HG02759 (cell line): Measurements from ENCODE around the gene KCNK1.

Source experiments
- ATAC-seq: cut with Tn5 transposase; IDR thresholded peaks from one replicate; pipeline ENCODE4 v1.9.1; 2021; ENCODE audit warnings: mild to moderate bottlenecking, moderate library complexity; ENCODE audit not compliant: unreplicated experiment

Gene KCNK1

DNA sequence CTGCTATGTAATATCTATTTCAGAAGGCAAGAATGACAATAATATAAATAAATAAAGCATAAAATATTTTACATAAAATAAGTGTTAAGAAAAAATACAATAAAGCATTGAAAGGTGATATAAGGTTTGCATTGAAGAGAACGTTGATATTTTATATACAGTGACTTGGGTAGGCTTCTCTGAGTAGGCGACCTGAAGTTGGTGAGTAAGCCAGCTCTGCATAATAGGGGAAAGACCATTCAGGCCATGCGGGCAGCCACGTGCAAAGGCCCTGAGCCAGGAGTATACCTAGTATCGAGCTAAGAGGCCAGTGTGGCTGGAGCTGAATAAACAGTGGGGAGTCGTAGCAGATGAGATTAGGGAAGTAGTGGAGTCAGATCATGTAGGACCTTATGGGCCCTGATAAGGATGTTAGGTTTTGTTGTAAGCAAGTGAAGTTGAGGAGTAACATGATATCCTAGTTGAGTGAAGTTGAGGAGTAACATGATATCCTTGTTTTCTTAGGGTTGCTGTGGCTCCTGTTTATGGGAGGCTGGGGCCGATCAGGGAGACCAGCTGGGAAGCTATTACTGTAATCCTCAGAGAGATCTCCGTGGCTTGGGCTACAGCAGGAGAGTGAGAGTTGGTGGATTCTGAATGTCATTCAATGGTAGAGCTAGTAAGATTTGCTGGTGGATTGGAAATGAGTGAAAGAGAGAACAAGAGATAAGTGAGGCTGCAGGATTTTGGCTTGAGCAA, 22.0 kb downstream of the KCNK1 start:
- ATAC-seq: no peak

DNA sequence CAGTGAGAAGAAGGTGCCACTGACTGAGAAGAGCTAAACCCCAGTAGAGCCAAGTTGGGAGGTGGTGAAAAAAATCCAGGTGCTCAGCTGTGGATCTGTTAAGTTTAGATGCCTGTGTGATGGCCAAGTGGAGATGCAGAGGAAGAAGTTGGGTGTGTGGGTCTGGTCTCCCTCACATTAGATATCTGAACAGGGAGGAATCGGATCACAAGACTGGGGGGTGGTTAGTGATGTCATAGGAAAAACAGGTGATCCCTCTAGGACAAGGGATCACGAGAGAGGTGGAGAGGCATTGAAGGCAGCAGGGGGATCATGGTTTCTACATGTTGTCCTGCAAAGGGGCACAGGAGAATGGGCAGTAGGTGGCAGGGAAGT, 22.6 kb downstream of the KCNK1 start:
- no peak for ATAC-seq

- no peak for ATAC-seq
These were observed 24.6 kb downstream of the KCNK1 start for GRCh38 chr1:233638513-233638912.

DNA sequence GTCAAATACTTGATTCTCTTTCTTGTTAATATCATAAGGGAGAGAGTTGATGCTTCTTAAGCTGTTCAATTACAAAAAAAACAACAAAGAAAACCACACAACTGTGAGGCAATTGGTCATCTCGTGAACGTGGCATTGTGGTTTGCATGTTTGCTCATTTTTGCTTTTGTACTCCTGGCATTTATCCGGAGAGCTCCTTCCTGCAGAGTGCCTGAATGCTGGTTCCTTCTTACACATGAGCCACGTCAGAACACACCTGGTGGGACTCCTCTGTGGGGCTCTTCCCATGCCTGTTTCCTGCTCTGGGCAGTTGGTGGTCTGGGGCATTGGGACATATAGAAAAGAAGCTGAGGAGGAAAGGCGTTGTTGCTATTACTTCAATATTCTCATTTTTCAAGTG, 25.7 kb downstream of the KCNK1 start:
- no peak for ATAC-seq

DNA sequence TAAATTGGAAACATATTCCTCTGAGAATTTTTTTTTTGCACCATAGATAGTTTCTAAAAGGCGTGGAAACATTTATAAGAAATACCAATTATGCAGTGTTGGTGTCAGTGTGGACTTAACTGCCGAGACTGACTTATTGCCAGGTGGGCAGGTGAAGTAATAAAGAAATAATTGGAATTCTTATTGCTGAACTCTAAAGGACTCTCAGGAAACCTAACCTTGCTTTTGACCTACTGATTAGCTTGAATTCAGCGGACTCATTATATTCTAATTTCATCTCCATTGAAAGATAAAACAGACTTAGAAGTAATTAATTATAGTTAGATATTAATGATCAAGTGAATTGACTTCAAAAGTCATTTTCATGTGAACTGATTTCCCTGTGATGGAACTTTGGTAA, 26.3 kb downstream of the KCNK1 start:
- ATAC-seq: no peak

DNA sequence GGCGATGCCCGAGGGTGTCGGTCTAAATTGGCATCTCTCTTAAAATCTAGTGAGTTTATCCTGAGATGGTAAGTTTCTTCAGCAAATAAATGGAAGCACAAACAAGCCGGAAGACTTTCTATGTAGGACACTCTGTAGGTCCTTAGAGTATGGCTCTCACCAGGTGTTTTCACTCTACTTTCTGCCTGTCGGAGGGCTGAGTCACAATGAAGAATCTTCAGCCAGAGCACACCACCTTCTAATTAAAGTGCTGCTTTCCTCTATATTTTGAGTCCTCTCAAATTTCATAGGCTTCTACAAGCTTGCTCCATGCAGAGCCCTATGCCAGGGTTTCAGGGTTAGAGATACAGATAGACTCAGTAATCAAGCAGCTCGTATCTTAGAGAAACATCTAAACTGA, 27.1 kb downstream of the KCNK1 start:
- ATAC-seq: no peak

- no peak for ATAC-seq
These were observed 33.2 kb downstream of the KCNK1 start for GRCh38 chr1:233647073-233647472.

DNA sequence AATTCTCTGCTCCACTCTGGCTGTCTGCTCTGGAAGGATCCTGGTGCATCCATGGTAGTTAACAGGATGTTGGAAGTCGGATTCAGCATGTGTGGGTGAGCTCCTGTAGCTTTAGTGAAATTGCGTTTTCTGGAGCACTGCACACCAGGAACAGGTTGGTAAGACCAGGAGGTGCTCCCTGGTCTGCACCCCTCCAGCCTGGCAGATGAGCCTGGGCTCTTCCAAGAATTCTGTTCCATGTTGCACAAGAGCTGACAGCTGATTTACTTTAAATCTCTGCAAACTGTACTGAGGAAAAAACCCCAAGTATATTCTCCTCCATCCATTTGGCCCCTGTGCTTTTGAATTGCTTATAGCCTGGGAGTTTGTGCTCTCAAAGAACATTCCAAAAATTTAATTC, 33.7 kb downstream of the KCNK1 start:
- no peak for ATAC-seq

- ATAC-seq: no peak
These were observed 37.2 kb downstream of the KCNK1 start for GRCh38 chr1:233651061-233651460.

DNA sequence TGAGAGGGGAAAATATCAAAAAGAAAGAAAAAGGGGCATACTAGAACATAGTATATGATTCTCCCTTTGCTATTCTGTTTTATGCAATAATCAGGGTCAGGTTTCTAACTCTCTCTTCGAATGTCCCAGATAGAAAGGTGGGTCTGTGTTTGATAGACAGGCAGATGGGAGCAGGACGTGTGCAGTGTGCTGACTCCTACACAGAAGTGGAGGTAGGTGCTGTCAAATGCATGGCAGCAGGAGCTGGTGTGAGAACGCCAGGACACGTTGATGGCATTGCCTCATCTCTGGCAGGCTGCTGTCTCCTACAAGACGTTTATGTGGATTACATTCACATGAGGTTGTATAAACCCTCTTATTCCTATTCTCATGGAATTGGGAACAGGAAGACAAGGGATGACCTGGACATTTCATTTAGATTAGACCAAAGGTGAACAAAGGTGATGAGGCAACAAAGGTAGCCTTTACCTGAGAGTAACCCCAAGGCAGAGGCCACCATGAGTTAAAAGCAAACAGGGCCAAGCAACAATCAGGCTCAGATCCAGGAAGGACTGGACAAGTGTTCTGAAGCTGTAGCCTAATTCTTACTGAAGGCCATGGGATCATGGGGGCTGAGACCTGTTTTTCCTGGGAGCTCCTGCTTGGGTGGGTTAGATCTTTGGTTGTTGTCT, 37.8 kb downstream of the KCNK1 start:
- ATAC-seq: no peak

DNA sequence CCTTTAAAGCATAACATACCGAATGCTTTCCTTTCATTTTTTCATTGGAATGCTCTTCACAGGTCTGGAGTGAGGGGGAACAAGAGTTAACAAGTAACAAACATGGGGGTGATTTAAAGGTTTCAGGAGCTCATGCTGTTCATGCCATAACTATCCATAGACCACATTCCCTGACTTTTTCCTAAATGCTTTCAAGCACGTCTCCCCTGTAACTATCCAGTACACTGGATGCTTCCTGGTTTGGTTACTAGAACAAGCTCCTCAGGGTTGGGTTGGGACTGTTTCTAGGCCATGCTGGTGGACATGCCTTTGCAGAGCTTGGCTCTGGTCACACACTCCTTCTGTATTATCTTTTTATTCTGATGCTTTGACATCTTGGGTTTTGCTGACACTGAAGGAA, 38.6 kb downstream of the KCNK1 start:
- no peak for ATAC-seq

DNA sequence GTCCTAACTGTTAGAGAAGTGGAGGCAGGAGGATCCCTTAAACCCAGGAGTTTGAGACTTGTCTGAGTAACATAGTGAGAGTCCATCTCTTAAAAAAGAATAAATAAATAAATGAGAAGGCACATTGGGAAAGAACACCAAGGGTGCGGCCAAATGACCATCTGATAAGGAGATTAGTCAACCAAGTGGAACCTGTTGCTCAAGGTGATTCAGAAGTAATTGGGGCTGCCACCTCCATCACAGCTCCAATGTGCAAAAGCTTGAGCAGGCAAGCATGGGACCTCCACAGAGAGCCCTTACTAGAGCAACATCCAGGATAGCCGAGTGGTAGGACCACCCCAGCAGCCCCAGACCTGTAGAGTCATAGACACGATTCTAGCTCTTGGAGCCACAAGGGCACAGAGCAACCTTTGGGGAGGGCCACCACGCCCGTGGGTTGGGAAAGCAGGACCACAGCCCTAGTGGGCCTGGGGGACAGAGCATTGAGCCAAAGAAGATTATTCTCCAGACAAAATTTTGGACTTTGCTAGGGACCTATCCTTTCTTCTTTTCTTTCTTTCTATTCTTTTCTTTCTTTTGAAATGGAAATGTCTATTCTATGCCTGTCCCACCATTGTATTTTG, 40.9 kb downstream of the KCNK1 start:
- ATAC-seq: no peak

DNA sequence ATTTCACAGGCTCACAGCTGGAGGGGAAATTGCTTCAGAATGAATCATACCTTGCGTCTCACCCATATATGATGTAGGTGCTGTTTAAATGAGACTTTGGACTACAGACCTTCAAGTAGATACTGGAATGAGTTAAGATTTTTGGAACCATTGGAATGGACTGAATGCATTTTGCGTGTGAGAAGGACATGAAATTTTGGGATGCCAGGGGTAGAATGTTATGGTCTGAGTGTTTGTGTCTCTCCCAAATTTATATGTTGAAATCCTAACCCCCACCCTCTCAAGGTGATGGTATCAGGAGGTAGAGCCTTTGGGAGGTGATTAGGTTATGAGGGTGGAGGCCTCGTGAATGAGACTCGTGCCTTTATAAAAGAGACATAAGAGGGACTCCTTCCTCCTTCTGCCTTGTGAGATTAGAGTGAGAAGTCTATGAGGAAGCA, 41.4 kb downstream of the KCNK1 start:
- no peak for ATAC-seq

DNA sequence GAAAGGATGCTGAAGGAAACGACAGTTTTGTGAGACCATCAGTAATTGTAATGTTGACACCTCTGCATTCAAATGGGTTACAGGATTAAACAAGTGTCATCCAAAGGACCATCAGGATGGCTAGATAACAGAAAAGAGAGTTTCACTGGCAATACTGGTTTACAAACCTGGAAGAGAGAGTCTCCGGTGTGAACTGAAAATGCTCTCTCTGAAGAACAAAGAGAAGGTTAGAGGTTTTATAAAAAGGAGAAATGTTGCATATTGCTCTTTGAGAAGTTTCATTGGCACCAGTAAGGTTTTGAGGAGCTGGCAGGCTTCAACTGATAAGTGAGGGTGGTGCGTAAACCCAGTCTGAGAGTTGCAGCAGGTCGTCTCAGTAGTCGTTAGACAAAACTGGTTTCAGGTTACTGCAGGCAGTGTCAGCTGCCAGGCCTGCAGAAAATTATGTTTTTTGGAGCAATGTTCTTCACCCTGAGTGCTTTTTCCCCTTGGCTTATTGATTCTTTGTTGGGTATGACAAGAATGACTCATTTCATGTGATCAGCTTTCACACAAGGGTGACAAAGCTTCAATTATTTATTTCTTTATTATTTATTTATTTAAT, 42.2 kb downstream of the KCNK1 start:
- no peak for ATAC-seq

GRCh38 chr1:233656687-233657086, 42.8 kb downstream of the KCNK1 start:
- no peak for ATAC-seq

- no peak for ATAC-seq
These were observed 43.6 kb downstream of the KCNK1 start for GRCh38 chr1:233657466-233657865.

DNA sequence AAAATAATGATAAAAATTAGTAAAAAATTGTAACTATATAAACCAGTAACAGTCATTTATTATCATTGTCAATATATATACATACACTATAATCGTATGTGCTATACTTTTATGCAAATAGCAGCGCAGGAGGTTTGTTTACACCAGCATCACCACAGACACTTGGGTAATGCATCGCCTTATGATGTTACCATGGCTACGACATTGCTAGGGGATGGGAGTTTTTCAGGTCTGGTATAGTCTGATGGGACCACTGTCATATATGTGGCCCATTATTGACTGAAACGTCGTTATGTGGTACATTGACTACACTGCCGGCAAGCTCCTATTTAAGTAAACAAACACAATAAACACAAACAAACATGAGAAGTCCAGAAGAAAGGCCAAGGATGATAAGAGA, 45.6 kb downstream of the KCNK1 start:
- no peak for ATAC-seq

DNA sequence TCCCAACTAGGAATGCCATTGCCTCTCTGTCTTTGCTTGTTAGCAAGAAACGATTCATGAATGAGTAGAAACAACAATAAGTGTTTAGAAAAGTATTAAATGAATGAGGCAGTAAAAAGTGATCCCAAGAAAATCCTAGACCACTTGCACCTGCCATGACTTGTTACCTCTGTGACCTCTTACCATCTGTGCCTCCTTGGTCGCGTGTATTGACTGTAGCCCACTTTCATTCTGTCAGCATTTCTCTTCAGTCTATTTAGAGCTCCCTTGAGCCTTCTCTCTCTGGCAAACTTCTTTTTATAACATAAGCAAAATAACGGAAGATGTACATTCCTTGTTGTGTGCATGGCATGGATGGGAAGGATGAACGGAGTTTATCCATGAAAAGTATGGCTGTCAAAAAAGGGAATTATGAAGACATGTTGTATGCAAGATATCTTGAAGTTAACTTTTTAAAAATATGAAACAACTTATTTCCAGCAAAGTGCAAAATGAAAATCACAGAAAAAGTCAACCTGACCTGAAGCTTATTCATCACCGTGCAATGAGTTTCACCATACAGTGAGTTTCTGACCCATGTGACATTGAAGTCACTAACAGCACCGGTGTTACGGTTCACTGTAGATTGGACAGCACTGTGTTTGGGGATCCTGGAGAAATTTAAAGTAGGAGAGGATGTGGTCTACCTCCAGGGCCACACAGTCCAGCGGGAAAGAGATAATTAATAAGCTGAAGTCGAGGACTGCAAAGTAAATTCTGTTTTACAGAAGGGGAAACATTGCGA, 47.7 kb downstream of the KCNK1 start:
- ATAC-seq: no peak

DNA sequence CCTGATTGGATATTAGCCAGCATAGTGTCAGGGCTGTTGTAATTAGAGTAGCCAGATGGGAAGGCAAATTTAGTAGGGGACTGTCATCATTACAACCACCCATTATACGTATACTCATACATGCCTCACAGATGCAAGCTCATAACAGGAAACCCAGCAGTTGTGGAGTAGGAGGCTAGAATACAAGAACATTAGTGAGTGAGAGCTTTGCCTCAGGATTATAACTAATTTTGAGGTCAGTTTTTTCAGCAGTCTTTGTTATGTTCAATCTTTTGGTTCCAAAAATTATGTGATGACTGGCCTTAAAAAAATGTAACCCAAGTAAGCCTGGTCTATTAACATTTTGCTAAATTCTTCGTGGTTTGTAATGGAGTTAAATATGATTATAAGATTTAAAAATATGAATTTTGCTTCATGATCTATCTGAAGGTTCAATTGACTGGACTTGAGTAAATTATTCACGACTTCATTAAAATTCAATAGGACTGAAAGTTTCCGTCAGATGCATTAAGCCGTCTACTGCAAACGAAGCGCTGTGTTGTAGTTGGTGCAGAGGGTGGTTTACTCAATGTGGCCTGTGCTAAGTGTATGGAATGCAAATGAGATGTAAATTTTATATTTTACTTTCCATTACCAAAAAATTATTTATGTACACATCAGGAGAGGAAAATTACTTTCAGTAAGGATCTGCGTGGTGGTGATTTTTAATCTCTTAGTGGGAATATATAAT, 48.8 kb downstream of the KCNK1 start:
- ATAC-seq: no peak

DNA sequence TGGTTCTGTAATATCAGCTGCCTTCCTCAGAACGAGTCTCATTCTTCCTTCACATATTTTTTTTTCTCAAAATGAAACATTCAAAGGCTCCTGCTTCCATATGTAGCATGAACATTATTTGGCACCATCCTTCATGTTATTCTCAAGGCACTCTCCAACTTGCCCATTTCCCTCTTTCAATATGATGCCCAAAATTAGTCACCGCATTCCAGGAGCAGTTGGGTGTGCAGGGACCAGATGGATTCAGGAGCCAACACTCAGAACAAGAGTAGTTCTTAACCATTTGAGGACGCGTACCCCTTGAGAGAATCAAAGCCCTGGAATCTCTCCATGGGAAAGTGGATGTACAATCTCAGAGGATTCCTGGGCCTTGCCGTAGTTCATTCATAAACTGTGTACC, 50.3 kb downstream of the KCNK1 start:
- ATAC-seq: no peak
